NCI-H1105 treated with DMSO at 0.1 percent for 48 hours (cell line): ENCODE measurements around the gene TCEAL2.
A peak's percentile ranks its signal among the peaks of the same experiment; 100 is the strongest.
"Not testable (repeated sequence)": the region's sequence is repeated elsewhere in the genome, so short reads cannot be mapped to it uniquely, and the experiment has no call there.

ENCODE experiments used
- DNase-seq: peaks from one replicate; lab custom pipeline; 2025; lab: John Stamatoyannopoulos, UW

The TCEAL2 gene

DNA sequence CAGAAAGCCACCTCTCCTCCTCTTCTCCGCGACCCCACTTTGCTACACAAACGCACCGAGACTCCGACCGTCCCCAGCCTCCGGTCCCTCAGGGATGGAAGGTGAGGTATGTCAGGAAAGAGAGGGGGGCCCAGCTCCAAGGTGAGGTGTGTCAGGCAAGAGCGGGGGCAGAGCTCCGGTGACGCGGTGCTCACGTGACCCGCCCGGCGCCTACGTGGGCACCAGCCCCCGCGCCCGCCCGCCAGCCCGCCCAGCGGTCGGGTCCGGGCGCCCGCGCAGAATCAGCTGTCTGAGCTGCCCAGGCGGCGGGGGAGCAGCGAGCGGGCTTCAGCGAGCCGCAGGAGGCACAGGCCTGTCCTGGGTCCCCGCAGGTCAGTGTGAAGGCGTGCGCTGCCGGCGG, at the start of gene TCEAL2:
TSS of gene TCEAL2 (plus strand) at position 244 of the 400 bp plus-strand sequence. CDS start 1,152 bp downstream, outside the sequence.
- DNase-seq: peak; percentile 52

GRCh38 chrX:102077426-102077825, 48.1 kb upstream of the TCEAL2 start:
- no peak for DNase-seq

- DNase-seq: no peak
Measured at GRCh38 chrX:102085706-102086105, 39.8 kb upstream of the TCEAL2 start.

- DNase-seq: no peak
Measured at GRCh38 chrX:102113367-102113766, 12.1 kb upstream of the TCEAL2 start.

DNA sequence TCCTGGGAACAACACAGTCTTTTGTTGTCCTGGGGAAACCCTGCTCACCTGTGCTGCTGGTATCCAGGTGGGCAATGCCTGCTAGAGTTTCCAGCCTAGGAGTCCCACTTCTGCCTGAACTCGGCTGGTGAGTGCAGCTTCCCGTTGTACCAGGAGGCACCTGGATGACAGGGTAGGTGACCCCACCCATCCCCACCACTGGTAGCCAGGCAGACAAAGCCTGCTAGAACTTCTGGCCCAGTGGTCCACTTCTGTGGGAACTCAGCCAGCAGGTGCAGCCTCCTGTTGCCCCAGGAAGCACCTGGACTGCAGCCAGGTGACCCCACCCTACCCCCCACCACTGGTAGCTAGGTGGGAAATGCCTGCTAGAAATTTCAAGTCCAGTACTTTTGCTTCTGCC, 9.7 kb upstream of the TCEAL2 start:
- DNase-seq: no peak

- not testable (repeated sequence) for DNase-seq
Measured at GRCh38 chrX:102125014-102125413, 465 bp upstream of the TCEAL2 start.

- DNase-seq: not testable (repeated sequence)
Measured at GRCh38 chrX:102126080-102126818, 770 bp downstream of the TCEAL2 start.

DNA sequence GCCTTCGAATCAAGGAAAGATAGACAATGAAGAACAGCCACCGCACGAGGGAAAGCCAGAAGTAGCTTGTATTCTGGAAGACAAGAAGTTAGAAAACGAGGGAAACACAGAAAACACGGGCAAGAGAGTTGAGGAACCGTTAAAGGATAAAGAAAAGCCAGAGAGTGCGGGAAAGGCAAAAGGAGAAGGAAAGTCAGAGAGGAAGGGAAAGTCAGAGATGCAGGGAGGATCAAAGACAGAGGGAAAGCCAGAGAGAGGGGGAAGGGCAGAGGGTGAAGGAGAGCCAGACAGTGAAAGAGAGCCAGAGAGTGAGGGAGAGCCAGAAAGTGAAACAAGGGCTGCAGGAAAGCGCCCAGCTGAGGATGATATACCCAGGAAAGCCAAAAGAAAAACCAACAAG, 1.4 kb downstream of the TCEAL2 start:
- DNase-seq: no peak

DNA sequence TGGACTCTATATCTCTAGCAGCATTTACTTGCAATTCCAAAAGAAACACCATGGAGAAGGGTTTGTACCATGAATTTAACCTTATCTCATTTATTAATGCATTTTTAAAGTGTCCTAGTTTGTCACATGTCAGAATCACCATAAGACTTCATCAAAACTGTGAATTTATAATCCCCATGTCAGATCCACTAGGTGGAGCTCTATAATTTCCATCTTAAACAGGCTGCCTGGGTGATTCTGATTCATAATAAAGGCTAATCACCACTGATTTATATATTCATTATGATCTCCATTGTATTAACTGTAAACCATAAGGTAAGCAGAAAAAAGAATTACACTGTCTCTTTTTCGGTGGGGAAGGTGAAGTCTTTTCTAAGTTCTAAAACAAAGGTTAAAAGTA, 4.0 kb downstream of the TCEAL2 start:
- peak; percentile 36 for DNase-seq

GRCh38 chrX:102138064-102138463, 12.6 kb downstream of the TCEAL2 start:
- DNase-seq: no peak

DNA sequence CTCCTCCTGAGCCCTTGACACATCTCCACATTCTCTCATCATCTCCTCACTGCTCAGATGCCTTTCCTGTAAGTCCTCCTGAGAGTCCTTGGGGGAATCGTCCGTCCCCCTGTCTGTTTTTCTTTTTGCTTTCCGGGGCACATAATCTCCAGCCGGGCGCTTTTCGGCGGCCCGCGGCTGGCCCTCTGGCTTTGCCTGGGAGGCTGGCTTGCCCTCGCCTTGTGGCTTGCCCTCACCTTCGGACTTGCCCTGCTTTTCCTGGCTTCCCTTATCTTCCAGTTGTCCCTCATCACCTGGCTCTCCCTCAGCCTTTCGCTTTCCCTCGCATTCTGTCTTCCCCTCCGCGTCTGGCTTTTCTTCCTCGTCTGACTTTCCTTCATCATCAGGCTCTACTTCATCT, 15.4 kb downstream of the TCEAL2 start:
- DNase-seq: not testable (repeated sequence)

DNA sequence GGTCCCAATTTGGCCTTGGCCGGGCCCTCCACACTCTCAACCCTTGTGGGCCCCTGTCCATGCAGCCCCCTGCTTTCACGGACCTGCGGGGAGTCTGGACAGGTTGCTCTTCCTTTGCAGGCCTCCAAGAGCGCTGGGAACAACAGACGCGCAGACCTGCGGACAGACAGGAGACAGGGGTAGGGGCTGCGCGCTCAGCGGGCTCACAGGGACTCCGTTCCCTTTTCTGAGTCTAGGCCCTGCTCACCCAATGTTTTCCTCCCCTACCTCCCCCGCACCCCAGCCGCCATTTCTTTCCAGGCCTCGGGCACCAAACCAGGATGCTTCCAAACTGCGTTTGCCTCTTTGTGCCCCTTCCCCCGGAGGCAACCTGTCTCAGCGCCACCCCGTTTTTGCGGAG, 16.2 kb downstream of the TCEAL2 start:
- not testable (repeated sequence) for DNase-seq

GRCh38 chrX:102142274-102142673, 16.8 kb downstream of the TCEAL2 start, which contains the start of gene TCEAL6:
Gene TCEAL6, minus strand, starts transcription at chrX:102142481.
- not testable (repeated sequence) for DNase-seq

DNA sequence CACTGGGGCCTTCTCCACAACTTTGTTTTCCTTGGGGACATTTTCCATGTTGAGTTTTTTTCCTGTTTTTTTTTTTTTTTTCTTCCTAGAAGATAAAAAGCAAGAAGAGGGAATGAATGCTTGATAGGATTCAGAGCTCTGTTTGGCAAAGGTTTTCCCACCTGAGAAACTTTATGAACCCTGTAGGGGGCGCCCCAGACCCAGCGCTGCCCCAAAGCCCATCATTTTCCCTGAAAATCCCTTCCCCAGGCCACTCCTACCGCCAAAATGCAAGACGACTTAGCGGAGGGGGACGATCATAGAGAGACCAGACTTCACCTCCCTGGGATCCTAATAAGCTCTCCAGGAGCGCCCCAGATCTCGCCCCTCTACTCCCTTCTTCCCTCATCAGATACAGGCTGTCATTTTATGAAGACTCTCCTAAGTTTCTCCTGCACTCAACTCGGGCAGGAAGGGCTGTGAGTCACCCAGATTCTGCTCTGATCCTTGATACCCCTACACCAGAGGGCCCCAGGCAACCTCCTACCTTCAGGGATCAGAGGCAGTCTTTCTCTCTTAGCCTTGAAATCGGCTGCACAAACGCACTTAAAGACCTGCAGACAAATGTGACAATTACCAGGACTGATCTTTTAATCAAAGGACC, 28.9 kb downstream of the TCEAL2 start:
- DNase-seq: peak; percentile 48

- peak; percentile 41 for DNase-seq
Measured at GRCh38 chrX:102154900-102155805, 29.7 kb downstream of the TCEAL2 start.

- DNase-seq: peak; percentile 84
Measured at GRCh38 chrX:102155806-102156179, 30.3 kb downstream of the TCEAL2 start, which contains the start of gene BEX5. Gene BEX5, minus strand, starts transcription at chrX:102155977. Its CDS starts 1,712 bp downstream, at chrX:102154265.
